GM20000 (cell line): ENCODE measurements around the gene PRKAR1B.

Experiments used
- DNase-seq: peaks from one replicate; pipeline ENCODE4 v3.0.0; 2012; ENCODE audit warnings: low spot score
- TF ChIP-seq, protein P1 (sequence below): IDR thresholded peaks from 2 replicates; pipeline ENCODE4 v1.5.1; 2012; ENCODE audit warnings: mild to moderate bottlenecking, control low read depth; ENCODE audit errors: extremely low read depth, missing control alignments

The PRKAR1B gene

DNA sequence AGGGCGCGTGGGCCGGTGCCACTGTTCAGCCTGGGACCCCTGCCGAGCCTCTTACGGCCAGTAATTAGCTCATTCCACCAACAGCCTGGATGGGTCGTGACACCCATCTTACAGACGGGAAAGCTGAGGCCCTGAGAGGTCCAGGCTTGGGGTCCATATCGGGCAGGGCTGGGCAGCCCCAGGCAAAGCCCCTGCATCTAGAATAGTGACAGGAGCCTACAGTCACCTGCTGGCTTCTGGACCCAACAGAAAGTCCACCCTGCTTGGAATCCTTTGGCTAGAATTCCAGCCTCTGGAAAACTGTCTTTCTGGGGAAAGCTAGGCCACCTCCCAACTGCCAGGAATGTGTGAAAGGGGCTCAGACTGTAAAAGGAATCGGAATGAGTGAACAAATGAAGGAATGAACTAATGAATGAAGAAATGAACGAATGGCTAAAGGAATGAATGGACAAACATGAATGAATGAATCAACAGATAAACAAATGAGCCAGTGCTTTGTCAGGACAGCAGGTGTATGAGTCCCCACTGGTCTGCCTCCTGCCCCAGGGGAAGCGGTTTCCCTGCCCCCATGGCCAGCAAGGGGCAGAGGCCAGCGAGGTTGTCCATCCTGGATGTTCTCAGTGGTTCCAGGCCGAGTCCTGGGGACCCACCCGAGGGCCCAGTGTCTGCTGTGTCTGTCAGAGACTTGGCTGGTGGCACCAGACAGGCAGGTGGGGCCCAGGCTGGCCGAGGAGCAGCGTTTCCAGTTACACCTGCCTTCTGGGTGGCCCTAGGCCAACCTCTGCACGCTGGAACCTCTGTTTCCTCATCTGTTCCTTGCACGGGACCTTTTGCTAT, 183.4 kb downstream of the PRKAR1B start:
- no peak for DNase-seq
- TF ChIP-seq, protein P1, sequence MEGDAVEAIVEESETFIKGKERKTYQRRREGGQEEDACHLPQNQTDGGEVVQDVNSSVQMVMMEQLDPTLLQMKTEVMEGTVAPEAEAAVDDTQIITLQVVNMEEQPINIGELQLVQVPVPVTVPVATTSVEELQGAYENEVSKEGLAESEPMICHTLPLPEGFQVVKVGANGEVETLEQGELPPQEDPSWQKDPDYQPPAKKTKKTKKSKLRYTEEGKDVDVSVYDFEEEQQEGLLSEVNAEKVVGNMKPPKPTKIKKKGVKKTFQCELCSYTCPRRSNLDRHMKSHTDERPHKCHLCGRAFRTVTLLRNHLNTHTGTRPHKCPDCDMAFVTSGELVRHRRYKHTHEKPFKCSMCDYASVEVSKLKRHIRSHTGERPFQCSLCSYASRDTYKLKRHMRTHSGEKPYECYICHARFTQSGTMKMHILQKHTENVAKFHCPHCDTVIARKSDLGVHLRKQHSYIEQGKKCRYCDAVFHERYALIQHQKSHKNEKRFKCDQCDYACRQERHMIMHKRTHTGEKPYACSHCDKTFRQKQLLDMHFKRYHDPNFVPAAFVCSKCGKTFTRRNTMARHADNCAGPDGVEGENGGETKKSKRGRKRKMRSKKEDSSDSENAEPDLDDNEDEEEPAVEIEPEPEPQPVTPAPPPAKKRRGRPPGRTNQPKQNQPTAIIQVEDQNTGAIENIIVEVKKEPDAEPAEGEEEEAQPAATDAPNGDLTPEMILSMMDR: no peak

DNA sequence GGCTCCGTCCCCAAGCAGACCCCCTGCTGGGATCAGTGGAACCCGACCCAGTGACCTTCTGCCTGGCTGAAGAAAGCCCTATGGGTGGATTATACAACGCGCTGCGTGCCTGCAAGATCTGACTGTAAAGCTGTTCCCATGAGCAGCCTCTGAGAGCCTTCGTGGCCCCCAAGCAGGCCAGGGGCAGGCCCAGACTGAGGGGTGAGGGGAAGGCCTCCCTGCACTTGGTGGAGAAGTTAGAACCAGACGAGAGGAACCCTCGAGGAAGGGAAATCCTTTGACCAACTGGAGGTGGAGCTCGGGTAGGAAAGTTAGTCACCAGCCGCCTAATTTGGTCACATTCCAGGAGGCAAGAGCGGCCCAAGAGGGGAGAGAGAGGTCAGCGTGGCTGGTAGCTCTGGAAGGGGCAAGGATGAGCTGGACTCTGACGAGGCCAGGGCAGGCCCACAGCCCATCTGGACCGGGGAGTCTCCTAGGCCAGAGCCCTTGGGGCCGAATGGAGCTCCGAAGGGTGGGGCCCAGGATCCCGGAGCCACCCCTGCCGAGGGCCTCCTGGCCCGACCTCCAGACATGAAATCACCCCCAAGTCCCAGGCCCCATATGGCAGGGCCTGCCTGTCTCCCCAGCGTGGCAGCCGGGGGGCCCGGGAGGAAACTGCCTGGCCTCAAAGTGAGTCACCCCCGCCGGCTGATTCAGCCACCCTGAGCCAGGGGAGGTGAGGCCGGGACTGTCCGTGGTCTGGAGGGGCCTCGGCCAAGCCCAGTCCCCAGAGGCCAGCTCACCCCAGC, 184.2 kb downstream of the PRKAR1B start:
- TF ChIP-seq, protein P1: no peak
- DNase-seq: no peak

DNA sequence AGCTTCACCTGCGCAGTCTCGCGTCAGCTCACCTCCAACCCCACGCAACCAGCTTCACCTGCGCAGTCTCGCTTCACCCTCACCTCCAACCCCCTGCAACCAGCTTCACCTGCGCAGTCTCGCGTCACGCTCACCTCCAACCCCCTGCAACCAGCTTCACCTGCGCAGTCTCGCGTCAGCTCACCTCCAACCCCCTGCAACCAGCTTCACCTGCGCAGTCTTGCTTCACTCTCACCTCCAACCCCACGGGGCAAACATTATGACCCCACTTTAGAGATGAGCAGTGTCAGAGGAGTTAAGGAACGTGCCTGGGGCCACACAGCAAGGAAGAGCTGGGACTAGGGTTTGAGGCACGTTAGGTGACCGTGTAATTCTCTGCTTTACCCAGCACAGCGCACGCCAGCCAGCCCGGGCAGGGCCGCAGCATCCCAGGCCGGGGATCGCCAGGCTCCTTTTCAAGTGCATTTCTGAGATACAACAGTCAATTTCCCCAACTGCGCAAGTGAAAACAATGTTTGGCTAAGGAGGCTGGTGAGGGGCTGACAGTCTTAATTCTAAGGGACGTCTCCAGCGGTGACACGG, 184.9 kb downstream of the PRKAR1B start:
- no peak for DNase-seq
- TF ChIP-seq, protein P1: no peak

DNA sequence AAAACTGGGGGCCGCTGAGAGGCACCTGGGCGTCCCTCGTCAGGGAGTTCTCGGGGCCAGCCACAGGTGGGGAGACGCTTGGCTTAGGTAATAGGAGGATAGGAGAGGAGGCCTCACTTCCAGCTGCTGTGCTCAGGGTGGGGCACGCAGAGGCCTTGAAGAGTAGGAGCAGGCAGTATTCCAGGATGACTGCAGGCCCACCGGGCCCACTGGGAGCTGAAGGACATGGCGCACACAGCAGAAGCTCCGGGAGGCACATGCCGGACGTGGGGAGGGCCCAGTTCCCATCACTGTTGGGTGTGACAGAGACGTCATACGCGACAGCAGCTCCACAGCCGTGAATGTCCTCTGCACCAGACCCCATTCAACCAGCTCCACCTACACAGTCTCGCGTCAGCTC, 185.4 kb downstream of the PRKAR1B start:
- TF ChIP-seq, protein P1: no peak
- DNase-seq: no peak

DNA sequence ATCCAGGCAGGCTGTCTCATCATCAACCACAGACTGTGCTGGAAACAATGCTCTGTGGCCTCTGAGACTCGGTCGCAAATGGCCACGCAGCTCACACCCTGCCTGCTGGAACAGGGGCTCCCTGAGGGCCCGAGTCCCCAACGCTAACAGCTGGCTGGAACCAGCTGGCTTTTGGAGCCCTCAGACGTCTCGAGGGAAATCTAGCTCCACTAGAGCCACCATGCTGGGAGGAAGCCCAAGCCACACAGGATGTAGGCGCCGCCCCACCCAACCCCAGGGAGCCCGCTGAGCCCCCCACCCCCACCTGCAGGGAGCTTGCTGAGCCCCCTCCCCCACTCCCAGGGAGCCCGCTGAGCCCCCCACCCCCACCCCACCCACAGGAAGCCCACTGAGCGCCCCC, 186.1 kb downstream of the PRKAR1B start:
- DNase-seq: no peak
- TF ChIP-seq, protein P1: no peak

DNA sequence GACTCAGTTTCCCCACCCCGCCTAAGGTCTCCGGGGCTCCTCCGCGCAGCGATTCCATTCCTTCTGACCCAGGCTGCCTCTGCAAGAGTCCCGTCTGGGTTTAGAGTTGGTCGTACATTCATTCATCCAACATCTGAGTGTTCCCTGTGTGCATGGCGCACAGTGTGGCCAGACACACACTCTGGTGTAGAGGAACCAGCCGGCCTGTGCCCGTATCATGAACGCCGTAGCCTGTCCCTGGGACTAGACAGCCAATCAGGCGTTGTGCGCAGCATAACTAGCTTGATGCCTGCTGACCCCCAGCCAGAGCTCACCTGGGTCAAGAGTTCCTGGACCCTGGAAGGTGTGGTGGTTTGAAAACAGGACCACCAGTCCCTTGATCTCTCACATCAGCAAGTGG, 186.5 kb downstream of the PRKAR1B start:
- TF ChIP-seq, protein P1: no peak
- no peak for DNase-seq

DNA sequence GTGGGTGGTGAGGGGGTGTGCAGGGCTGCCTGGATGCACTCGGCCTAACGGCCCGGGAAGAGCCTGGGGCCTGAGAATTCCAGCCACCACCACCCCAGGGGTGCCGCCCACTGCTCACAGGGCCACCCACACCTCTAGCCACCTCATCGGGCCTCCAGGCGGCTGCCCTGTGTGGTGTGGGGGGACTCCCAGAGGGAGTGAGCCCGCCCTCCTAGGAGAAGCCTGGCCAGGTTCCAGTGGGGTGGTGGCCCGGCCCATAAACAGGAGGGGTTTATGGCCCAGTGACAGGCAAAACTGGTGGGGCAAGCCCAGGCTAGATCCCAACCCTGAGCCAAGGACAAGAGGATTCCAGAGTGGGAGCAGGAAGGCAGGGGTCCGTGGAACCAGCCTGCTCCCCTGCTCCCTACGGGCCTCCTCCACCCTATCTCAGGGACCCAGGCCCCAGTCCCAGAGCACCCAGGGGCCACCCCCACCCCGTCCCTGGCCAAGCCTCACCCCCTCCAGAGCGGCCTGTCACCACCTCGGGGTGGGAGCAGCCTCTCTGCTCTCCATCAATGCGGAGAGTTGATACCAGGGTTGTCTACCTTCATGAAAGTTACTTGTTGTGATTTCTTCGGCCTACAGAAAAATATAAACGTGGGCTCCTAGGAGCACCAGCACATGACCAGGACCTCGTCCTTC, 187.2 kb downstream of the PRKAR1B start:
- TF ChIP-seq, protein P1: no peak
- DNase-seq: no peak
